SU-DHL-6 (cell line): ENCODE results near the gene AACS.

Source experiments
- H2AFZ ChIP-seq: fragments of 200-600 bp; sonication (generic); 2 replicates; pipeline ENCODE4 v1.6.1; 2014; ENCODE audit warnings: low read depth, mild to moderate bottlenecking, moderate library complexity, mixed read lengths, antibody characterized with exemption, low read length; ENCODE audit not compliant: severe bottlenecking
- H3F3A ChIP-seq: fragments of 200-600 bp; shearing (Covaris generic); 2 replicates; pipeline ENCODE4 v1.6.0; 2016; ENCODE audit warnings: antibody characterized with exemption, mild to moderate bottlenecking; ENCODE audit not compliant: insufficient read depth
- H3K27ac ChIP-seq: fragments of 200-600 bp; sonication (generic); 2 replicates; pipeline ENCODE4 v1.5.1; 2016; ENCODE audit warnings: low read depth, mild to moderate bottlenecking, low read length, moderate library complexity, mixed read lengths
- H3K27me3 ChIP-seq: fragments of 200-600 bp; sonication (generic), shearing (Covaris generic); 2 replicates; pipeline ENCODE4 v1.6.0; 2014; ENCODE audit warnings: mild to moderate bottlenecking, low read length
- H3K36me3 ChIP-seq: fragments of 200-600 bp; sonication (generic); 2 replicates; pipeline ENCODE4 v1.6.1; 2014; ENCODE audit warnings: mild to moderate bottlenecking, low read length, mixed read lengths
- H3K4me2 ChIP-seq: fragments of 300-600, 200-600 bp; shearing (Covaris generic), sonication (generic); 2 replicates; pipeline ENCODE4 v1.6.0; 2014; ENCODE audit warnings: low read length, low read depth, mild to moderate bottlenecking; ENCODE audit not compliant: poor library complexity, severe bottlenecking
- H3K4me3 ChIP-seq: fragments of 200-600 bp; sonication (generic); 2 replicates; pipeline ENCODE4 v1.5.1; 2014; ENCODE audit warnings: antibody characterized with exemption, low read length, mild to moderate bottlenecking, mixed read lengths; ENCODE audit not compliant: insufficient read depth, poor library complexity, severe bottlenecking
- H3K79me2 ChIP-seq: fragments of 200-600 bp; sonication (generic); 2 replicates; pipeline ENCODE4 v1.6.1; 2014; ENCODE audit warnings: mild to moderate bottlenecking, low read length, moderate library complexity; ENCODE audit not compliant: insufficient read depth
- H3K9ac ChIP-seq: fragments of 200-600 bp; sonication (generic); 2 replicates; pipeline ENCODE4 v1.7.0; 2014; ENCODE audit warnings: mild to moderate bottlenecking, low read length
- H3K9me2 ChIP-seq: fragments of 200-600 bp; sonication (generic); replicated peaks from 2 replicates; pipeline ENCODE4 v1.6.1; 2014; ENCODE audit warnings: low read length; ENCODE audit not compliant: insufficient read depth
- H3K9me3 ChIP-seq: fragments of 200-600 bp; sonication (generic); 2 replicates; pipeline ENCODE4 v1.6.1; 2014; ENCODE audit warnings: low read length, mixed read lengths; ENCODE audit not compliant: insufficient read depth
- H4K20me1 ChIP-seq: fragments of 200-600 bp; sonication (generic); 2 replicates; pipeline ENCODE4 v1.6.1; 2014; ENCODE audit warnings: low read depth, mild to moderate bottlenecking, antibody characterized with exemption, low read length, moderate library complexity, mixed read lengths
- EZH2phosphoT487 ChIP-seq: fragments of 200-600 bp; sonication (generic), shearing (Covaris generic); conservative IDR thresholded peaks from 2 replicates; pipeline ENCODE4 v1.6.1; 2018; ENCODE audit warnings: mild to moderate bottlenecking, antibody characterized with exemption, low read length, moderate library complexity, mixed read lengths
- TF ChIP-seq, protein P1 (sequence below): fragments of 200-600 bp; sonication (generic); IDR thresholded peaks from one replicate; pipeline ENCODE4 v1.5.1; 2017; ENCODE audit warnings: antibody characterized with exemption, mild to moderate bottlenecking, low read length, moderate library complexity; ENCODE audit not compliant: insufficient read depth, poor library complexity, severe bottlenecking

Gene AACS

GRCh38 chr12:125069616-125070015 is 4.4 kb downstream of the AACS start:
- H3K9me2 ChIP-seq, result no peaks in the 10 kb centered on the region
- H3K4me2 ChIP-seq, result no peak overlapping the region

GRCh38 chr12:125070112-125070511 is 4.9 kb downstream of the AACS start:
- Histone ChIP-seq H3K9me3 (no peaks in the 10 kb centered on the region), H3K4me2 (no peak overlapping the region), H4K20me1 (no peaks in the 10 kb centered on the region), H3K27me3 (no peaks in the 10 kb centered on the region), H3K79me2 (peaks cover 5% of the 10 kb centered on the region; the same call in 1 of the 2 replicates), H3K27ac (no peak overlapping the region), H3F3A (no peaks in the 10 kb centered on the region), H3K36me3 (no peaks in the 10 kb centered on the region), H3K9ac (no peak overlapping the region), H3K9me2 (no peaks in the 10 kb centered on the region), H3K4me3 (no peak overlapping the region), H2AFZ (no peak overlapping the region)
- TF ChIP-seq, protein P1, sequence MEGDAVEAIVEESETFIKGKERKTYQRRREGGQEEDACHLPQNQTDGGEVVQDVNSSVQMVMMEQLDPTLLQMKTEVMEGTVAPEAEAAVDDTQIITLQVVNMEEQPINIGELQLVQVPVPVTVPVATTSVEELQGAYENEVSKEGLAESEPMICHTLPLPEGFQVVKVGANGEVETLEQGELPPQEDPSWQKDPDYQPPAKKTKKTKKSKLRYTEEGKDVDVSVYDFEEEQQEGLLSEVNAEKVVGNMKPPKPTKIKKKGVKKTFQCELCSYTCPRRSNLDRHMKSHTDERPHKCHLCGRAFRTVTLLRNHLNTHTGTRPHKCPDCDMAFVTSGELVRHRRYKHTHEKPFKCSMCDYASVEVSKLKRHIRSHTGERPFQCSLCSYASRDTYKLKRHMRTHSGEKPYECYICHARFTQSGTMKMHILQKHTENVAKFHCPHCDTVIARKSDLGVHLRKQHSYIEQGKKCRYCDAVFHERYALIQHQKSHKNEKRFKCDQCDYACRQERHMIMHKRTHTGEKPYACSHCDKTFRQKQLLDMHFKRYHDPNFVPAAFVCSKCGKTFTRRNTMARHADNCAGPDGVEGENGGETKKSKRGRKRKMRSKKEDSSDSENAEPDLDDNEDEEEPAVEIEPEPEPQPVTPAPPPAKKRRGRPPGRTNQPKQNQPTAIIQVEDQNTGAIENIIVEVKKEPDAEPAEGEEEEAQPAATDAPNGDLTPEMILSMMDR, result no peak
- no peak for TF ChIP-seq EZH2phosphoT487

More at GRCh38 chr12:125069616-125070015, 4.4 kb downstream of the AACS start:
- Histone ChIP-seq H3K9me3 (no peaks in the 10 kb centered on the region), H3K9ac (no peak overlapping the region), H3K27ac (no peak overlapping the region), H3K79me2 (peaks cover 5% of the 10 kb centered on the region; the same call in 1 of the 2 replicates), H2AFZ (no peak overlapping the region), H3K36me3 (no peaks in the 10 kb centered on the region), H3K4me3 (no peak overlapping the region), H3K27me3 (no peaks in the 10 kb centered on the region), H4K20me1 (no peaks in the 10 kb centered on the region), H3F3A (no peaks in the 10 kb centered on the region)
- TF ChIP-seq, protein P1, result no peak
- TF ChIP-seq EZH2phosphoT487, result no peak

DNA sequence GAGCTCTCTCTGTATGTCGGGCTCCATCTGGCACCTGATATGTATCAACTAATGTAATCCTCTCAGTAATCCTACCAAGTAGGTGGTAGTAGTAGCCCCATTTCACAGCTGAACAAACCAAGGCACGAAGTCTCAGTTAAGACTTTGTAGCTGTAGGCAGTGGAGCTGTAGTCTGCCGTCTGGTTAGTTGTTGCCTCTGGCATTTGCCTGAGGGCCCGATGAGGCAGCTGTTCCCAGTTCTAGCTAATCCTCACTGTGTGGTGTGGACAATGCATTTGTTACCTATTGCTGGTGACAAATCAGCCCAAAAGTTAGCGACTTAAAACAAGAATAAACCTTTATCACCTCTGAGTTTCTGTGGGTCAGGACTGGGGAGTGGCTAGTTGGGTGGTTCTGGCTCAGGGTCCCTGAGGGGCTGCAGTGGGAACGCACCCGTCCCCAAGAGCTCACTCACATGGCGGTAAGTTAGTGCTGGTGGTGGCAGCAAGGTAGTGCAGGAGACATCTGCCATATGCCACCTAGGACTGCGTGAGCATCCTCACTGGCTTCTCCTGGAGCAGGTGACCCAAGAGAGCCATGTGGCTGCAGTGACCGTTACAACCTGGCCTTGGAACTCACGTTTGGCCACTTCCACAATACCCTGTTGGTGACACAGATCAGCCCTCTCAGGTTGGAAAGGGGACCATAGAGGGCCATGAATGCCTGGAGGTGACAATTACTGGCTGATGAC is 5.6 kb downstream of the AACS start:
- no peaks in the 10 kb centered on the region for H3K27me3 ChIP-seq
- H3F3A ChIP-seq, result no peaks in the 10 kb centered on the region
- no peak overlapping the region for H2AFZ ChIP-seq
- no peaks in the 10 kb centered on the region for H3K36me3 ChIP-seq
- no peaks in the 10 kb centered on the region for H3K9me2 ChIP-seq
- H3K4me3 ChIP-seq, result no peak overlapping the region
- no peak overlapping the region for H3K4me2 ChIP-seq
- no peaks in the 10 kb centered on the region for H3K9me3 ChIP-seq
- no peak for TF ChIP-seq EZH2phosphoT487
- TF ChIP-seq, protein P1, result no peak
- H3K27ac ChIP-seq, result no peak overlapping the region
- no peak overlapping the region for H3K9ac ChIP-seq
- peaks cover 5% of the 10 kb centered on the region; the same call in 1 of the 2 replicates for H3K79me2 ChIP-seq
- no peaks in the 10 kb centered on the region for H4K20me1 ChIP-seq
